H9 (cell line): Measurements from ENCODE around the gene TMC2. TPM values are rescaled to one million over a fixed set of nuclear protein-coding genes. Genes with fewer than 3 reads are reported as not detected.

Experiments used
- DNase-seq: peaks from one replicate; pipeline ENCODE4 v3.0.0-alpha.2; 2017
- H2AFZ ChIP-seq: one replicate; pipeline ENCODE4 v1.6.1; 2013; ENCODE audit warnings: mild to moderate bottlenecking, low read length, control low read depth, moderate library complexity
- H2AK5ac ChIP-seq: 2 replicates; pipeline ENCODE4 v1.6.1; 2013; ENCODE audit warnings: low read length, control low read depth, mixed read lengths; ENCODE audit not compliant: insufficient read length
- H2BK120ac ChIP-seq: one replicate; pipeline ENCODE4 v1.6.1; 2013; ENCODE audit warnings: low read depth, mild to moderate bottlenecking, low read length, control low read depth, inconsistent platforms; ENCODE audit not compliant: poor library complexity, severe bottlenecking
- H2BK12ac ChIP-seq: 2 replicates; pipeline ENCODE4 v1.6.1; 2013; ENCODE audit warnings: low read length, control low read depth, mixed read lengths, low read depth; ENCODE audit not compliant: insufficient read length
- H2BK15ac ChIP-seq: 2 replicates; pipeline ENCODE4 v1.6.1; 2013; ENCODE audit warnings: low read depth, low read length, control low read depth
- H2BK20ac ChIP-seq: one replicate; pipeline ENCODE4 v1.6.1; 2013; ENCODE audit warnings: low read depth, mild to moderate bottlenecking, low read length, control low read depth, inconsistent platforms; ENCODE audit not compliant: poor library complexity, severe bottlenecking
- H2BK5ac ChIP-seq: 2 replicates; pipeline ENCODE4 v1.6.1; 2013; ENCODE audit warnings: low read length, control low read depth, mixed read lengths; ENCODE audit not compliant: insufficient read length
- H3K14ac ChIP-seq: 2 replicates; pipeline ENCODE4 v1.6.1; 2013; ENCODE audit warnings: low read length, control low read depth; ENCODE audit not compliant: insufficient read depth
- H3K18ac ChIP-seq: 2 replicates; pipeline ENCODE4 v1.6.1; 2013; ENCODE audit warnings: low read depth, mild to moderate bottlenecking, mixed read lengths, low read length, control low read depth; ENCODE audit not compliant: insufficient read length
- H3K23ac ChIP-seq: 2 replicates; pipeline ENCODE4 v1.6.1; 2013; ENCODE audit warnings: low read length, control low read depth, mixed read lengths, low read depth; ENCODE audit not compliant: insufficient read length
- H3K23me2 ChIP-seq: 2 replicates; pipeline ENCODE4 v1.6.1; 2013; ENCODE audit warnings: low read depth, mild to moderate bottlenecking, mixed read lengths, low read length, control low read depth; ENCODE audit not compliant: insufficient read length, poor library complexity, severe bottlenecking
- H3K27ac ChIP-seq: 2 replicates; pipeline ENCODE4 v1.5.1; 2013; ENCODE audit warnings: low read length, control low read depth, mixed read lengths, low read depth; ENCODE audit not compliant: insufficient read length
- H3K27me3 ChIP-seq: 2 replicates; pipeline ENCODE4 v1.6.1; 2013; ENCODE audit warnings: low read length, control low read depth, inconsistent platforms; ENCODE audit not compliant: insufficient read depth
- H3K4ac ChIP-seq: 2 replicates; pipeline ENCODE4 v1.6.1; 2013; ENCODE audit warnings: low read depth, mild to moderate bottlenecking, control low read depth, inconsistent platforms, low read length, moderate library complexity
- H3K4me1 ChIP-seq: 2 replicates; pipeline ENCODE4 v1.6.1; 2013; ENCODE audit warnings: low read length, control low read depth, inconsistent platforms; ENCODE audit not compliant: insufficient read depth
- H3K4me2 ChIP-seq: 2 replicates; pipeline ENCODE4 v1.6.1; 2013; ENCODE audit warnings: low read length, control low read depth, mixed read lengths; ENCODE audit not compliant: insufficient read length, insufficient read depth
- H3K56ac ChIP-seq: 2 replicates; pipeline ENCODE4 v1.6.1; 2013; ENCODE audit warnings: low read depth, mild to moderate bottlenecking, mixed read lengths, low read length, control low read depth; ENCODE audit not compliant: insufficient read length
- H3K79me1 ChIP-seq: 2 replicates; pipeline ENCODE4 v1.6.1; 2013; ENCODE audit warnings: low read depth, mild to moderate bottlenecking, moderate library complexity, low read length, control low read depth, inconsistent platforms; ENCODE audit not compliant: insufficient read depth, poor library complexity, severe bottlenecking
- H3K79me2 ChIP-seq: 2 replicates; pipeline ENCODE4 v1.6.1; 2013; ENCODE audit warnings: low read length, control low read depth, inconsistent platforms; ENCODE audit not compliant: insufficient read depth
- H3K9ac ChIP-seq: 2 replicates; pipeline ENCODE4 v1.6.1; 2013; ENCODE audit warnings: low read length, control low read depth, mixed read lengths; ENCODE audit not compliant: insufficient read length; ENCODE audit errors: extremely low read depth
- H3K9me3 ChIP-seq: one replicate; pipeline ENCODE4 v1.6.1; 2013; ENCODE audit warnings: low read depth, low read length, inconsistent platforms; ENCODE audit not compliant: control insufficient read depth
- H3T11ph ChIP-seq: one replicate; pipeline ENCODE4 v1.6.1; 2013; ENCODE audit warnings: mild to moderate bottlenecking, low read length, control low read depth, inconsistent platforms
- H4K20me1 ChIP-seq: one replicate; pipeline ENCODE4 v1.6.1; 2013; ENCODE audit not compliant: control insufficient read depth, insufficient read length, insufficient read depth
- H4K5ac ChIP-seq: 2 replicates; pipeline ENCODE4 v1.6.1; 2013; ENCODE audit warnings: low read depth, mild to moderate bottlenecking, mixed read lengths, low read length, control low read depth; ENCODE audit not compliant: insufficient read length
- H4K8ac ChIP-seq: replicated peaks from 2 replicates; pipeline ENCODE4 v1.6.1; 2013; ENCODE audit warnings: low read length, control low read depth, mixed read lengths, low read depth; ENCODE audit not compliant: insufficient read length
- H4K91ac ChIP-seq: 2 replicates; pipeline ENCODE4 v1.6.1; 2013; ENCODE audit warnings: low read depth, mild to moderate bottlenecking, moderate library complexity, mixed read lengths, low read length, control low read depth; ENCODE audit not compliant: insufficient read length
- H3K27ac Mint-ChIP-seq, 3 experiments: 2 replicates in 2 of 3; 3 replicates in 1 of 3; pipeline ENCODE4 v1.8.0; 2020 to 2021; ENCODE audit warnings: mixed read lengths in 3 of 3, mild to moderate bottlenecking in 1 of 3, moderate library complexity in 1 of 3
- H3K27me3 Mint-ChIP-seq: 2 replicates; pipeline ENCODE4 v1.8.0; 2021; ENCODE audit warnings: low read depth, mild to moderate bottlenecking, moderate library complexity, mixed read lengths
- H3K36me3 Mint-ChIP-seq, 3 experiments: 2 replicates in 2 of 3; 3 replicates in 1 of 3; pipeline ENCODE4 v1.8.0; 2020 to 2021; ENCODE audit warnings: low read depth in 3 of 3, mixed read lengths in 3 of 3; ENCODE audit not compliant: insufficient read depth in 1 of 3
- H3K4me1 Mint-ChIP-seq, 2 experiments: 2 replicates each; pipeline ENCODE4 v1.8.0; 2020; ENCODE audit warnings: mixed read lengths in 2 of 2
- H3K4me3 Mint-ChIP-seq, 2 experiments: 2 replicates in 1 of 2; 3 replicates in 1 of 2; pipeline ENCODE4 v1.8.0; 2020 to 2021; ENCODE audit warnings: mild to moderate bottlenecking in 2 of 2, mixed read lengths in 2 of 2, moderate library complexity in 1 of 2
- H3K9me3 Mint-ChIP-seq, 2 experiments: 2 replicates in 1 of 2; 3 replicates in 1 of 2; pipeline ENCODE4 v1.8.0; 2020; ENCODE audit warnings: mild to moderate bottlenecking in 2 of 2, mixed read lengths in 2 of 2, moderate library complexity in 1 of 2
- CTCF ChIP-seq: fragments of 200-600 bp; sonication (generic); conservative IDR thresholded peaks from 3 replicates; pipeline ENCODE4 v1.8.0; 2021; ENCODE audit warnings: antibody characterized with exemption, mild to moderate bottlenecking
- WGBS: extraction: QIAGEN DNeasy Blood & Tissue Kit; methylation state at CpG from one replicate; pipeline ENCODE4 v1.1.7; 2013; ENCODE audit warnings: missing lambda C conversion rate, low lambda C conversion rate, mixed read lengths; ENCODE audit not compliant: insufficient read length; ENCODE audit errors: extremely low coverage; 5-methylcytosine and 5-hydroxymethylcytosine counted together
- total RNA-seq: library from RNA; stranded (reverse); gene quantifications from 2 replicates; pipeline ENCODE4 v1.2.1, GENCODE V29; 2021

TMC2 gene
- total RNA-seq, 1 experiment from 2014 or later: not detected

- Histone ChIP-seq H2BK15ac (no peak overlapping the region), H3K23ac (no peak overlapping the region), H3K56ac (no peak overlapping the region), H3K4me1 (no peaks in the 10 kb centered on the region), H2BK5ac (no peak overlapping the region), H2BK120ac (no peak overlapping the region), H3K23me2 (no peaks in the 10 kb centered on the region), H3K27me3 (no peaks in the 10 kb centered on the region), H3K18ac (no peak overlapping the region), H3K9me3 (no peaks in the 10 kb centered on the region), H2AK5ac (no peak overlapping the region), H2BK20ac (no peak overlapping the region), H3K79me2 (no peaks in the 10 kb centered on the region), H4K8ac (no peak overlapping the region), H2BK12ac (no peak overlapping the region), H4K20me1 (no peaks in the 10 kb centered on the region), H4K5ac (no peak overlapping the region), H3K79me1 (no peaks in the 10 kb centered on the region), H3T11ph (no peak overlapping the region), H3K4me2 (no peak overlapping the region), H3K9ac (no peak overlapping the region), H3K27ac (no peak overlapping the region), H2AFZ (no peak overlapping the region), H4K91ac (no peak overlapping the region), H3K14ac (no peak overlapping the region), H3K4ac (no peak overlapping the region)
- no peak for DNase-seq
- WGBS: no CpG with 5 or more reads among the region's 8 CpGs
- Mint-ChIP-seq H3K9me3 (no peaks in the 10 kb centered on the region), H3K4me1 (peaks cover 6 to 15% of the 10 kb centered on the region in 2 experiments), H3K27ac (no peak overlapping the region), H3K27me3 (peaks cover 67% of the 10 kb centered on the region), H3K36me3 (no peaks in the 10 kb centered on the region), H3K4me3 (no peak overlapping the region)
- TF ChIP-seq CTCF: no peak
These were observed 2.8 kb downstream of the TMC2 start for GRCh38 chr20:2538931-2539720.
